ENCODE results near the gene CTBP2.

DNA sequence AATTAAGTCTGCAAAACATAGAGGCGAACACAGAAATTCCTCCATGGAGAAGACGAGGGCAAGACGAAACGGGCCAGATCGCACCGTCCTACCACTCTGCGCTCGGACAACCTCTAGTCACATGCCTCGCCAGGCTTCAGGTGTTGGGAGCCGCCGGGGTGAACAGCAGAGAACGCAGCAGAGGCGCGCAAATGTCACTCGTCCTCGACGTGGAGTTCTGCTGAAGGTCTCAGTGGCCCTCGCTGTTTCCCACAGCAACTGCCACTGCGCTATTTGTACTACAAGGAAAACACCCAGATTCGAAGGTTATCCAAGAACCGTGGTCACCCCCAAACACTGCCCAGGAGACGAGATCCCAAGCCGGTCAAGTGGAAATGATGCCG, 9.2 kb downstream of the CTBP2 start:
- TF ChIP-seq EZH2 (IDR thresholded peaks at IDR 0.05) (no peak), EZH2phosphoT487 (IDR thresholded peaks at IDR 0.05) (no peak)
- TF ChIP-seq, protein P1, sequence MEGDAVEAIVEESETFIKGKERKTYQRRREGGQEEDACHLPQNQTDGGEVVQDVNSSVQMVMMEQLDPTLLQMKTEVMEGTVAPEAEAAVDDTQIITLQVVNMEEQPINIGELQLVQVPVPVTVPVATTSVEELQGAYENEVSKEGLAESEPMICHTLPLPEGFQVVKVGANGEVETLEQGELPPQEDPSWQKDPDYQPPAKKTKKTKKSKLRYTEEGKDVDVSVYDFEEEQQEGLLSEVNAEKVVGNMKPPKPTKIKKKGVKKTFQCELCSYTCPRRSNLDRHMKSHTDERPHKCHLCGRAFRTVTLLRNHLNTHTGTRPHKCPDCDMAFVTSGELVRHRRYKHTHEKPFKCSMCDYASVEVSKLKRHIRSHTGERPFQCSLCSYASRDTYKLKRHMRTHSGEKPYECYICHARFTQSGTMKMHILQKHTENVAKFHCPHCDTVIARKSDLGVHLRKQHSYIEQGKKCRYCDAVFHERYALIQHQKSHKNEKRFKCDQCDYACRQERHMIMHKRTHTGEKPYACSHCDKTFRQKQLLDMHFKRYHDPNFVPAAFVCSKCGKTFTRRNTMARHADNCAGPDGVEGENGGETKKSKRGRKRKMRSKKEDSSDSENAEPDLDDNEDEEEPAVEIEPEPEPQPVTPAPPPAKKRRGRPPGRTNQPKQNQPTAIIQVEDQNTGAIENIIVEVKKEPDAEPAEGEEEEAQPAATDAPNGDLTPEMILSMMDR (IDR thresholded peaks at IDR 0.05): no peak

All from neural progenitor cell (in vitro differentiated cells).